Mononuclear cell (primary cell): Measurements from ENCODE around the gene ZBTB7B. TPM values are rescaled to one million over a fixed set of nuclear protein-coding genes. Genes with fewer than 3 reads are reported as not detected.

ENCODE experiments used
- H3K27me3 ChIP-seq: 2 replicates; pipeline ENCODE4 v1.6.0; 2011; ENCODE audit warnings: low read length, control low read depth; ENCODE audit not compliant: insufficient read depth
- H3K4me1 ChIP-seq: 2 replicates; pipeline ENCODE4 v1.5.1; 2011; ENCODE audit warnings: mild to moderate bottlenecking, low read length, control low read depth; ENCODE audit not compliant: insufficient read depth
- H3K4me3 ChIP-seq: 2 replicates; pipeline ENCODE4 v1.5.1; 2011; ENCODE audit warnings: mild to moderate bottlenecking, low read length, moderate library complexity
- H3K9me3 ChIP-seq: 2 replicates; pipeline ENCODE4 v1.5.1; 2011; ENCODE audit warnings: low read depth, mild to moderate bottlenecking, control low read depth, low read length
- total RNA-seq: library from RNA; depleted of rRNA; stranded (reverse); fragments of >200 nt; gene quantifications from one replicate; pipeline ENCODE4 v1.2.3, GENCODE V29; 2012

Gene ZBTB7B
- total RNA-seq, 1 donor: 39.6 TPM

DNA sequence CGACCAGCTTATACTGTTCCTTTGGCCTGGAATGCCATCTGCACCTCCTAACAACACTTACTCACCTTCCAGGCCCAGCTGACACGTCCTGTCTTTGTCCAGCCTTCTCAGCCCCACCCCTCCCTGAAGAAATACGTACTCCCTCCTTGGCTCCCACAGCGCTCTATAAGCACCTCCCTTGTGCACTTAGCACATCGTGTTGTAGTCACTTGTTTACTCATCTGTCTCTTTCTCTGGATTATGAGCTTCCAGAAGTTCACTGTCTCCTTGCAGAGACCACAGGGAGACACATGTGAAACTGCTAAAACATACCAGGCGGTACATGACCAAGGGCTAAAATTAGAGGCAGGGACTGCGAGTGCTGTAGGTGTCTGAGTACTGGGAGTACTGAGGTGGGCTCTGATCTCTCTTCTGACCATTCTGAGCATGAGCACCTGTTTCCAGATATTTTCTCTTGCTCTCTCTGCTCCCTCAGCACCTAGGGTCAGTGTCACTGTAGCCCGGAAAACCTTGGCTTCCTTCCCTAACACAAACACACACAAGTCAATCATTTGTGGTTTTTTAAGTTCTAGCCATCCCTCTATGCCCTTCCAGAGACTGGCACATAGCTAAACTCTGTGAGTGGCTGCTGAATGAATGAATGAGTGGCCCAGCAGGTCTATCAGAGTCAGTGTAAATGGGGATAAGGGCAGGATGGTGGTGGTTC lies 36.2 kb downstream of the ZBTB7B start:
- Histone ChIP-seq H3K4me1 (peaks cover 23% of the 10 kb centered on the region), H3K27me3 (no peaks in the 10 kb centered on the region), H3K9me3 (no peaks in the 10 kb centered on the region), H3K4me3 (no peak overlapping the region)

DNA sequence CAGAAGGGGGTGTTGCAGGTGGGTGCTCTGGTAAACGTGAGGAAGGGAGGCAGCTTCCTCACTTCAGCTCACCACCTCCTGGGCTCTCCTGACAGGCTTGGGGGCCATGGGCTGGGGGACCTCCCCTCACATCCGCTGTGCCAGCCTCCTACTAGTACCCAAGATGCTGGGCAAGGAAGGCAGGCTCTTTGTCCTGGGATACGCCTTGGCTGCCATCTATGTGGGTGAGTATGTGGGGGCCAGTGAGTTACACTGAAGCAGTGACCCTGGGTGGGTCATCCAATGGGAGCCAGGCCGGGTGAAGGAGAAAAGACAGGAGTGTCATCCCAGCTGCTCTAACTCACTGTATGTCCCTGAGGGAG lies 36.7 kb downstream of the ZBTB7B start:
- Histone ChIP-seq H3K9me3 (no peaks in the 10 kb centered on the region), H3K4me3 (no peak overlapping the region), H3K4me1 (peaks cover 23% of the 10 kb centered on the region), H3K27me3 (no peaks in the 10 kb centered on the region)

DNA sequence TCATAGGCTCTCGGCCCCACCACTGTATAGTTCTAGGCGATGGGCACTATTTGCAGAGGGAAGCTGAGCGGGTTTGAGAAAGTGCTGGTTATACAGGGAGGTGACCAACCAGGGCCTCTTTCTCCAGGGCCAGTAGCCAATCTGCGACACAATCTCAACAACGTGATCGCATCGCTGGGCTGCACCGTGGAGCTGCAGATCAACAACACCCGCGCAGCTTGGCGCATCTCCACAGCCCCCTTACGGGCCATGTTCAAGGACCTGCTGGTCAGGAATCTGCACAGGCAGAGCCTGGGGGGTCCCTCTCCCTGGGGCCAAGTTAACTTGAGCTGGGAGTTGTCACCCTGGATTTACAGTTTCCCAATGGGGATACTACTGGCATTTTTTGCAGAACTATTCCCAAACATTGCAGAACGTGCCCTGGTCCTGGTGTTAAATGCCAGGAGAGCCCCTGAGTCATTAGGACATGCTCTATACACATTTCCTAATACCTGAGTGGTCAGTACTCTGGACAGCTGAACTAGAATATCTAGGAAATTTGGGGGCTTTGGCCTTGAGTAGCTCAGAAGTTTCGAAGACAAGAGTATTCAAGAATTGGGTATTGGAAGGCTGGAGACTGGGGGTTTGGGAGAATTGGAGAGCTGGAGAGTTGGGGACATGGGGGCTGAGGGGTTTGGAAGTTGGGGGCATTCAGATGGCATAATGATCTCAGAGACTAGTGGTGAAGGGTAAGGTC lies 37.9 kb downstream of the ZBTB7B start:
- Histone ChIP-seq H3K4me1 (peaks cover 25% of the 10 kb centered on the region), H3K9me3 (no peaks in the 10 kb centered on the region), H3K27me3 (no peaks in the 10 kb centered on the region), H3K4me3 (no peak overlapping the region)

DNA sequence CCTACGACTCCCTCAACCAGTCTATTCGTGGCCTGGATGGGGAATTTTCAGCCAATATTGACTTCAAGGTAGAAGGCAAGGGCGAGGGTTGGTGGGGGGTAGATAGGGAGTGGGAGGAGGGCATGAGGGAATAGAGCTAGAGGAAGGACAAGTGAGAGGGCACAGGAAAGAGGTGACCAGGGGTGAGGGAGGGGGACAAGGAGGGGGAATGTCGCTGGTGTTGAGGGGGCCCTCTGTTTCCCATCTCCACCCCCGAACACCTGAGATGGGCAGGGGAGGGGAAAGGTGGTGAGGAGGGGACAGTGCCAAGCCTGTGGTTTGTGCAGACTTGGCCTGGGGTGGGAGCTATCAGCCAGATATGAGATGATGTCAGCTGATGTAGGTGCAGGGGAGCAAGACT lies 40.2 kb downstream of the ZBTB7B start:
- H3K4me1 ChIP-seq: peaks cover 13% of the 10 kb centered on the region
- no peaks in the 10 kb centered on the region for H3K27me3 ChIP-seq
- H3K9me3 ChIP-seq: no peaks in the 10 kb centered on the region
- H3K4me3 ChIP-seq: no peak overlapping the region

DNA sequence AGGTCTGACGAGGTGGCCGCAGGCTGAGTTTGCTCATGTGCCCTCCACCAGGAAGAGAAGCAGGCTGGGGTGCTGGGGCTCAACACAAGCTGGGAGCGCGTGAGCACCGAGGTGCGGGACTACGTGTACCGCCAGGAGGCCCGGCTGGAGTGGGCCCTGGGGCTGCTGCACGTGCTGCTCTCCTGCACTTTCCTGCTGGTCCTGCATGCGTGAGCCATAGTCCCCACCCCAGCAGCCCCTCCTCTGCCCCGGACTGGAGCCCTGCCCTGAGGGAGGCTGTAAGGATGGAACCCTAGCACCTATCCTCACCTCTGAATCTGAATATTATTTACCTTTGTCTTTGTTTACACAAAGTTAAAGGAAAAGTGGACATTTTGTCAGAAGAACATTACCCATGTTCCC lies 40.7 kb downstream of the ZBTB7B start:
- Histone ChIP-seq H3K27me3 (no peaks in the 10 kb centered on the region), H3K9me3 (no peaks in the 10 kb centered on the region), H3K4me1 (peaks cover 13% of the 10 kb centered on the region), H3K4me3 (no peak overlapping the region)

- Histone ChIP-seq H3K4me1 (peaks cover 9% of the 10 kb centered on the region), H3K9me3 (no peaks in the 10 kb centered on the region), H3K4me3 (no peak overlapping the region)
Observed at GRCh38 chr1:155043793-155044192, 41.2 kb downstream of the ZBTB7B start.

DNA sequence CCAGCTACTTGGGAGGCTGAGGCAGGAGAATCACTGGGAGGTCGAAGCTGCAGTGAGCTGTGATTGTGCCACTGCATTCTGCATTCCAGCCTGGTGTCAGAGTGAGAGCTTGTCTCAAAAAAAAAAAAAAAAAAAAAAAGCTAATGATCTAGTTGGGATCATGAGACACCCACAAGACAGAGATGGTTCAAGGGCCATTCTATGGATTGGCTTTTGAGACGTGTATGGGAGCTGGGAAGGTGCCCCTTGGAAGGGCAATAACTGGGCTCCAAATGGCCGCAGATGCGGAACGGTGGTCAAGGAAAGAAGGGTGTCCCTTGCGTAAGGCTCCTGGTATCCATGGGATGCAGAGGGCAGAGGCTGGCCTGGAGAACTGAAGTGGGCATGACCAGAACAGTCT lies 41.8 kb downstream of the ZBTB7B start:
- H3K4me1 ChIP-seq: peaks cover 3% of the 10 kb centered on the region
- no peaks in the 10 kb centered on the region for H3K9me3 ChIP-seq
- H3K4me3 ChIP-seq: no peak overlapping the region
- H3K27me3 ChIP-seq: no peaks in the 10 kb centered on the region

More at GRCh38 chr1:155043793-155044192, 41.2 kb downstream of the ZBTB7B start:
- no peaks in the 10 kb centered on the region for H3K27me3 ChIP-seq

- Histone ChIP-seq H3K27me3 (no peaks in the 10 kb centered on the region), H3K9me3 (no peaks in the 10 kb centered on the region), H3K4me1 (peaks cover 7% of the 10 kb centered on the region), H3K4me3 (no peak overlapping the region)
Observed at GRCh38 chr1:155044812-155045657, 42.4 kb downstream of the ZBTB7B start.

DNA sequence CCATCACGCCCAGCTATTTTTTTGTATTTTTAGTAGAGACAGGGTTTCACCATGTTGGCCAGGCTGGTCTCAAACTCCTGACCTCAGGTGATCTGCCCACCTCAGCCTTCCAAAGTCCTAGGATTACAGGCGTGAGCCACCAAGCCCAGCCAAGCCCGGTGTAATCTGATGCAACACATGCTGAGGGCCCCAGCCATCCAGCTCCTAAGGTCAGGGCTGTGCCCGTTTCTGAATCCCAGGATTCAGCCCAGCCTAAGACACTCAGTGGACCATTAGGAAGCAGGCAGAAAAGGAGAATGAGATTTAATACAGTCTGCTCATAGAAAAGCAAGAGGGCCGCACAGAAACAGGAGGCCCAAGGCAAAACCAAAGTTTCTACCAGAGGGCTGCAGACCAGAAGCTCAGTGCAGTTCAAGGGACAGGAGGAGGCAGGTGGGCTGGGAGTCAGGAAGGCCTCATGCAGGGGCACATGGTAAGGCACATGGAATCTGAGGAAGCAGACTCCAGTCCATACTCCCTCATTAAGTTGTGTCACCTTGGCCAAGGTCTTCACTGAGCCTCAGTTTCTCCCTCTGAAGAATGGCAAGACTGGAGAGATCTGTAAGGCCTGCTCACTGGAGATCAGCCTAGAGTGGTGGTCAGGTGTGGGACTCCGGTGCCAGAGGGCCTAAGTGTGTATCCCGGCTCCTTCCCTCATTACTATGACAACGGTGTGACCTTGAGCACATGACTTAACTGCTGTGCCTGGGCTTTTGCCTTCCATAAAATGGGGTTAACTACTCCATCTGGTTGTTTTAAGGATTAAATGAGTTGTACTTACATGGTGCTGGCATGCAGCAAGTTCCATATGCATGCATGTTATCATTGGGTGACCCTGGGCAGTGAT lies 46.1 kb downstream of the ZBTB7B start:
- Histone ChIP-seq H3K4me1 (peaks cover 37% of the 10 kb centered on the region), H3K27me3 (no peaks in the 10 kb centered on the region), H3K4me3 (no peak overlapping the region), H3K9me3 (no peaks in the 10 kb centered on the region)

GRCh38 chr1:155049651-155050559 lies 47.3 kb downstream of the ZBTB7B start:
- H3K4me1 ChIP-seq: peaks cover 34% of the 10 kb centered on the region
- no peaks in the 10 kb centered on the region for H3K27me3 ChIP-seq
- peak overlapping the region; percentile 56 for H3K4me3 ChIP-seq
- H3K9me3 ChIP-seq: no peaks in the 10 kb centered on the region

DNA sequence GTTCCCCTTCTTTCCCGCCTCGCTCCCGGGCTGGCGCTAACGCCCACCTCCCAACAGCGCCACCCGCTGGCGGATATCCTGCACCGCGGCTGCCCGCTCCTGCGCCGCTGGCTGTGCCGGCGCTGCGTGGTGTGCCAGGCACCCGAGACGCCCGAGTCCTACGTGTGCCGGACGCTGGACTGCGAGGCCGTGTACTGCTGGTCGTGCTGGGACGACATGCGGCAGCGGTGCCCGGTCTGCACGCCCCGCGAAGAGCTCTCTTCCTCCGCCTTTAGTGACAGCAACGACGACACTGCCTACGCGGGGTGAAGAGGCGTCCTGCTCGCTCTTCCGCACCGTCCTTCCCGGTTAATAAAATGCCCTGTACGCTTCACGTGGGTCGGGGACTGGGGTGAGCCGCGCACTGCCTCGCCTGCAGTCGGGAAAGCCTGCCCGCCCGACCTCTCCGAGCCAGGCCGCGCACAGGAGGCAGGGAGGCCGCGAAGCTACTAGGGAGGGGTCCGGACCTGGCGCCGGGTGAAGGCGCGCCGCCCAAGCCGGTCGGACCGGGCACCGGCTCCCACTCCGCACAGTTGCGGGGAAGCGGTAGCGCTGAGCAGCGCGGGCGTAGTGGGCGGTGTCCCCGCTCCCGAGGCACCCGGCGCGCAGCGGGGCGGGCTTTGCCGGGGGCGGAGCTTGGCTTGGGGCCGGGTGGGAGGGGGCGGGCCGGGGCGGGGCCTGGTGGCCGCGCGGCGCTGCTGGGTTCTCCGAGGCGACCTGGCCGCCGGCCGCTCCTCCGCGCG lies 48.1 kb downstream of the ZBTB7B start, which contains the start of gene ADAM15:
Gene ADAM15, plus strand, starts transcription at position 757 of the 782 bp plus-strand sequence. CDS start 71 bp downstream, outside the sequence.
- Histone ChIP-seq H3K9me3 (no peaks in the 10 kb centered on the region), H3K4me3 (peak within 1 kb of the TSS; percentile 56), H3K27me3 (no peaks in the 10 kb centered on the region), H3K4me1 (peaks cover 34% of the 10 kb centered on the region)

DNA sequence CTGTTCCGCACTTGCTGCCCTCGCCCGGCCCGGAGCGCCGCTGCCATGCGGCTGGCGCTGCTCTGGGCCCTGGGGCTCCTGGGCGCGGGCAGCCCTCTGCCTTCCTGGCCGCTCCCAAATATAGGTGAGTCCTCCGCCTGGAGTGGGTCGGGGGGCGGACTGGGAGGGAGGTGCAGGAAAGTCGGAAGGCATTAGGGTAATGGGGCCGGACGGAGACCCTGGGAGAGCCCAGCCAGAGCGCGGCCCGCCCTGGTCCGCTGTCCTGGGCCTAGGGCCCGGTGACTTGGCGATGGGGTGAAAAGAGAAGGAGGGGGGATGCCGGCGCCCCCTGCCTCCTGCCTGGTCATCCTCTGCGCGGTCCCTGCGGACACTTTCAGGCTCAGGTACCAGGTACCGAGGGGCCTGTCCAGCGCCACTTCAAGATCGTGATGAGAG lies 48.8 kb downstream of the ZBTB7B start:
- Histone ChIP-seq H3K4me3 (peak overlapping the region; percentile 50), H3K9me3 (no peaks in the 10 kb centered on the region), H3K27me3 (no peaks in the 10 kb centered on the region), H3K4me1 (peaks cover 34% of the 10 kb centered on the region)
